Effector memory CD4-positive, alpha-beta T cell (primary cell): ENCODE results near the gene MMP1.

Experiments used
- DNase-seq, 3 donors: peaks; one replicate each; pipeline ENCODE4 v3.0.0-alpha.2; 2020
- H3K27ac ChIP-seq: 2 replicates; pipeline ENCODE4 v1.7.0; 2013; ENCODE audit warnings: mild to moderate bottlenecking, low read length, moderate library complexity; ENCODE audit not compliant: insufficient read depth, poor library complexity, severe bottlenecking
- H3K27me3 ChIP-seq: replicated peaks from 2 replicates; pipeline ENCODE4 v1.7.0; 2013; ENCODE audit warnings: mild to moderate bottlenecking, low read length; ENCODE audit not compliant: insufficient read depth, control insufficient read depth, poor library complexity, severe bottlenecking
- H3K36me3 ChIP-seq: 2 replicates; pipeline ENCODE4 v1.7.0; 2013; ENCODE audit warnings: mild to moderate bottlenecking, low read length, moderate library complexity; ENCODE audit not compliant: control insufficient read depth, insufficient read depth
- H3K4me1 ChIP-seq: 2 replicates; pipeline ENCODE4 v1.7.0; 2013; ENCODE audit warnings: low read length, mild to moderate bottlenecking; ENCODE audit not compliant: control insufficient read depth, insufficient read depth, poor library complexity, severe bottlenecking
- H3K4me3 ChIP-seq: 2 replicates; pipeline ENCODE4 v1.7.0; 2013; ENCODE audit warnings: low read length, low read depth, mild to moderate bottlenecking; ENCODE audit not compliant: insufficient read depth, poor library complexity, severe bottlenecking
- H3K9me3 ChIP-seq: 2 replicates; pipeline ENCODE4 v1.7.0; 2013; ENCODE audit warnings: mild to moderate bottlenecking, low read length, moderate library complexity; ENCODE audit not compliant: control insufficient read depth

Gene MMP1

GRCh38 chr11:102809971-102810370, 12.0 kb upstream of the MMP1 start:
- Histone ChIP-seq H3K27me3 (no peaks in the 10 kb centered on the region), H3K9me3 (no peaks in the 10 kb centered on the region), H3K4me1 (no peaks in the 10 kb centered on the region), H3K27ac (no peak overlapping the region), H3K4me3 (no peak overlapping the region), H3K36me3 (no peaks in the 10 kb centered on the region)
- DNase-seq = no peak

- DNase-seq = no peak
- Histone ChIP-seq H3K36me3 (no peaks in the 10 kb centered on the region), H3K9me3 (no peaks in the 10 kb centered on the region), H3K4me3 (no peak overlapping the region), H3K4me1 (no peaks in the 10 kb centered on the region), H3K27ac (no peak overlapping the region), H3K27me3 (no peaks in the 10 kb centered on the region)
Measured at GRCh38 chr11:102807921-102808320, 10.0 kb upstream of the MMP1 start.

GRCh38 chr11:102806296-102806695, 8.3 kb upstream of the MMP1 start:
- H3K4me1 ChIP-seq = no peaks in the 10 kb centered on the region
- H3K9me3 ChIP-seq = no peaks in the 10 kb centered on the region
- H3K36me3 ChIP-seq = no peaks in the 10 kb centered on the region
- no peak overlapping the region for H3K27ac ChIP-seq
- DNase-seq = no peak
- H3K4me3 ChIP-seq = no peak overlapping the region
- no peaks in the 10 kb centered on the region for H3K27me3 ChIP-seq

GRCh38 chr11:102802341-102802740, 4.4 kb upstream of the MMP1 start:
- no peaks in the 10 kb centered on the region for H3K4me1 ChIP-seq
- no peaks in the 10 kb centered on the region for H3K27me3 ChIP-seq
- H3K36me3 ChIP-seq = no peaks in the 10 kb centered on the region
- H3K9me3 ChIP-seq = no peaks in the 10 kb centered on the region
- no peak overlapping the region for H3K4me3 ChIP-seq
- no peak for DNase-seq
- H3K27ac ChIP-seq = no peak overlapping the region

GRCh38 chr11:102800767-102801166, 2.8 kb upstream of the MMP1 start:
- H3K27me3 ChIP-seq = no peaks in the 10 kb centered on the region
- DNase-seq = no peak
- H3K4me1 ChIP-seq = no peaks in the 10 kb centered on the region
- H3K36me3 ChIP-seq = no peaks in the 10 kb centered on the region
- no peaks in the 10 kb centered on the region for H3K9me3 ChIP-seq
- no peak overlapping the region for H3K27ac ChIP-seq
- no peak overlapping the region for H3K4me3 ChIP-seq

GRCh38 chr11:102799681-102800340, 1.9 kb upstream of the MMP1 start:
- Histone ChIP-seq H3K27ac (no peak overlapping the region), H3K27me3 (no peaks in the 10 kb centered on the region), H3K4me1 (no peaks in the 10 kb centered on the region), H3K36me3 (no peaks in the 10 kb centered on the region), H3K9me3 (no peaks in the 10 kb centered on the region), H3K4me3 (no peak overlapping the region)
- no peak for DNase-seq

GRCh38 chr11:102794382-102794781, 3.6 kb downstream of the MMP1 start:
- H3K36me3 ChIP-seq = no peaks in the 10 kb centered on the region
- H3K4me3 ChIP-seq = no peak overlapping the region
- no peaks in the 10 kb centered on the region for H3K4me1 ChIP-seq
- DNase-seq = no peak
- H3K27me3 ChIP-seq = peaks cover 4% of the 10 kb centered on the region
- no peaks in the 10 kb centered on the region for H3K9me3 ChIP-seq
- no peak overlapping the region for H3K27ac ChIP-seq

GRCh38 chr11:102793677-102794290, 4.2 kb downstream of the MMP1 start:
- no peak overlapping the region for H3K4me3 ChIP-seq
- no peaks in the 10 kb centered on the region for H3K36me3 ChIP-seq
- H3K27me3 ChIP-seq = peaks cover 4% of the 10 kb centered on the region
- H3K4me1 ChIP-seq = no peaks in the 10 kb centered on the region
- H3K9me3 ChIP-seq = no peaks in the 10 kb centered on the region
- H3K27ac ChIP-seq = no peak overlapping the region
- DNase-seq = no peak

GRCh38 chr11:102792604-102793003, 5.4 kb downstream of the MMP1 start:
- DNase-seq = no peak
- no peaks in the 10 kb centered on the region for H3K9me3 ChIP-seq
- peaks cover 4% of the 10 kb centered on the region for H3K27me3 ChIP-seq
- no peaks in the 10 kb centered on the region for H3K36me3 ChIP-seq
- no peak overlapping the region for H3K4me3 ChIP-seq
- no peaks in the 10 kb centered on the region for H3K4me1 ChIP-seq
- no peak overlapping the region for H3K27ac ChIP-seq

GRCh38 chr11:102791271-102792036, 6.5 kb downstream of the MMP1 start:
- Histone ChIP-seq H3K9me3 (no peaks in the 10 kb centered on the region), H3K27me3 (peaks cover 4% of the 10 kb centered on the region), H3K4me1 (no peaks in the 10 kb centered on the region), H3K36me3 (no peaks in the 10 kb centered on the region), H3K27ac (no peak overlapping the region), H3K4me3 (no peak overlapping the region)
- DNase-seq = no peak
